HG03442 (cell line): Measurements from ENCODE around the gene BACE1-AS.

Experiments used
- ATAC-seq: cut with Tn5 transposase; IDR thresholded peaks from one replicate; pipeline ENCODE4 v1.9.1; 2021; ENCODE audit warnings: mild to moderate bottlenecking, moderate library complexity; ENCODE audit not compliant: unreplicated experiment

BACE1-AS gene

GRCh38 chr11:117289795-117290194 lies 1.4 kb upstream of the BACE1-AS start:
- ATAC-seq: no peak

- no peak for ATAC-seq
Measured at GRCh38 chr11:117292616-117293015, 1.5 kb downstream of the BACE1-AS start.

GRCh38 chr11:117295438-117296137 lies 4.4 kb downstream of the BACE1-AS start:
- no peak for ATAC-seq

DNA sequence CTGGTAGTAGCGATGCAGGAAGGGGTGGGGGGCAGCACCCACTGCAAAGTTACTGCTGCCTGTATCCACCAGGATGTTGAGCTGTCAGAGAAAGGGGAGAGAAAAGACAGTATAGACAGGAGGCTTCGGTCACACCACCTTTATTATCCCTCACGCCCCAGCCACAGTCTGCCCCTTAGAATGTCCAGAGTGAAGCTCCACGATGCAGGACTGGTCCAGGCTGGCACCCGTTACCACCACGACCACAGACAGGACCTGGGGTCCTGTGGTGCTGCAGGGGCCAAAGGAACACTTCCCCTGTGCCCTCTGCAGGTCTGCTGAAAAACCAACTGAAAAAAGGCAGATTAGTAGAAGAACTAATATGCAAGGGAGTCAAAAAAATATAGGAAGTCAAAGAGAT lies 5.7 kb downstream of the BACE1-AS start:
- ATAC-seq: no peak

GRCh38 chr11:117298195-117298594 lies 7.0 kb downstream of the BACE1-AS start:
- ATAC-seq: no peak

DNA sequence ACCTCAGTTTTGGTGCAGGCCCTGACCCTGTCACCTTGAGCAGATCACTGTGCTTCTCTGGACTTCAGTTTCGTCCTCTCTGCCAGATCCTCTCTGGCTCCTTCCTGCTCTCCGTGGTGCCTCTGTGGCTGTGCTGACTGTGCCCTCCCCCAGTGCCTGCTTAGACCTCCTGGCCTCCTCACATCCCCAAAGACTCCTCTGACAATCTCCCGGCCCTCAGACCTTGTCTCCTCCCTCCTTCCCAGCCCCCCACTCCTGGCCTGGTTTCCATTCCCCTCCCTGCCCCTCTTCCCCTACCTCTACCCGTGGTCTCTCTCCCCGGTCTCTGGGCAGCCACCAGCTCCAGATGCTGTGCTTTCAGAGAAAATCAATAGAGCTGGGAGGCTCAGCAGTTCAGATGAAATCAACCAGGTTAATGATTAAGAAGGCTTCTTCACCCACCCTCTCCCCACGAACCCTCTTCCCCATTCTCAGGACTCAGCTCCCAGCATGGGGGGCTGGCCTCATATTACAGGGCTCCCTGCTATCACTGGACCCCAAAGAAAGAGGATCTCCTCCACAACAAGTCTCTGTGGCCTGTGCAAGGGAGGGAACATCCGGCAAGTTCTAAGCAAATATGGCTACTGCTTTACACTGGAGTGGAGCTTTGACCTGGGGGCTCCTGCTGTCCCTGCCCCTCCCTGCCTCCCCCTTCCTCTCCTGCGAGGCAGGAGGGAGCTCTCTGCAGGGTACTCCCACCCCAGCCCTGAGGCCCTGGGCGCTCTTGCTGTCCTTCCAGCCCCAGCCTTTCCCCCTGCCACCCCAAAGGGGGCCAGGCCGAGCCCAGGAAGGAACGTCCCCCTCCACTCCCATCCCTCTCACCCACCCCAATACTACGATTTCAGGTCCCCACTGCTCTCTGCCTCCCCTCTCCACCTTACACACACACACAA lies 8.5 kb downstream of the BACE1-AS start:
- ATAC-seq: no peak

GRCh38 chr11:117300283-117300663 lies 9.1 kb downstream of the BACE1-AS start:
- ATAC-seq: no peak

DNA sequence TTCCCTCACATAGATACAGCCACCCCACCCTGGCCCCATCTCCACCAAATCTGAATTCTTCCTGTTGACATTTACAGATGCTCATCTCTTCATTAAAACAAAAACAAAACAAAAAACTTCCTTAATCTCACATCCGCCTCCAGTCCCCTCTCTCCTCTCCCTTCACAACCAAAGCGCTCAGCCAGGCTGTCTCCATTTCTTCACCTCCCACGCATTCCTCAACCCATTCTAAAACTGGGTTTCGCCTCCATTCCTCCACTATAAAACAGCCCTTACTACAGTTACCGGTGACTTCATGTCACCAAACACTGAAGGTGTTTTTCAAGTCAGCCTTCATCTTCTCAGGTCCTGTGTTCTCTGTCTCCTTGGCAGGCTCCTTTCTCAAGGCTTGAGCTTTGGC lies 9.6 kb downstream of the BACE1-AS start:
- ATAC-seq: no peak

DNA sequence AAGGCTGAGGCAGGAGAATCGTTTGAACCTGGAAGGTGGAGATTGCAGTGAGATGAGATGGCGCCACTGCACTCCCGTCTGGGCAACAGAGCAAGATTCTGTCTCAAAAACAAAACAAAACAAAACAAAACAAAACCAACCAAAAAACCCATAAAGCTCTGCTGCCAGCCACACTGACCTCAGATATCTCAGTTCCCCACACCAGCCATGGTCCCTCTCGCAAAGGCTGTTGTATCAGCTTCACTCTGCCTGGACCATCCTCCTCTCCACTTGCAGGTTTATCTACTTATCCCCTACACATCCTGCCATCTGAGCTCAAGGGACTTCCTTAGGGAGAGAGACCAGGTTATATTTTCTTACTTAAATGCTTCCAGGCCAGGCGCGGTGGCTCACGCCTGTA lies 11.1 kb downstream of the BACE1-AS start:
- no peak for ATAC-seq

DNA sequence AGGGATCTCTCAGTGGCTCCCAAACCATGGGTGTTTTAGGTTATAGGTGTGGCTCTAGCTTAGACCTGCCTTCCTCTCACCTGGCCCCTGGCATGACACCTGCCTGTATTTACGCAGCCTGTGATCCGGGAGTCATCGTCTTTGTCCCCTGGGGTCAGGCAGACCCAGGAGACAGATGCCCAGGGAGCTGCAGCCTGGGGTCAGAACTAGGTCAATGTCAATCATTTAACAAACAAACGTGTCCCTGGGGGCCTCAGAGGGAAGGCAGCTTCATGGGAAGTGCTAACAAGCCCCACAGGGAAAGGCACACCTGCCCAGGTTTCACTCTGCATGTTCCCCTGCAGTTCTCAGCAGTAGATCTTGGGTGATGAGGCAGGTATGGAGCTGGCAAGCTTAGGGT lies 12.0 kb downstream of the BACE1-AS start:
- ATAC-seq: no peak

DNA sequence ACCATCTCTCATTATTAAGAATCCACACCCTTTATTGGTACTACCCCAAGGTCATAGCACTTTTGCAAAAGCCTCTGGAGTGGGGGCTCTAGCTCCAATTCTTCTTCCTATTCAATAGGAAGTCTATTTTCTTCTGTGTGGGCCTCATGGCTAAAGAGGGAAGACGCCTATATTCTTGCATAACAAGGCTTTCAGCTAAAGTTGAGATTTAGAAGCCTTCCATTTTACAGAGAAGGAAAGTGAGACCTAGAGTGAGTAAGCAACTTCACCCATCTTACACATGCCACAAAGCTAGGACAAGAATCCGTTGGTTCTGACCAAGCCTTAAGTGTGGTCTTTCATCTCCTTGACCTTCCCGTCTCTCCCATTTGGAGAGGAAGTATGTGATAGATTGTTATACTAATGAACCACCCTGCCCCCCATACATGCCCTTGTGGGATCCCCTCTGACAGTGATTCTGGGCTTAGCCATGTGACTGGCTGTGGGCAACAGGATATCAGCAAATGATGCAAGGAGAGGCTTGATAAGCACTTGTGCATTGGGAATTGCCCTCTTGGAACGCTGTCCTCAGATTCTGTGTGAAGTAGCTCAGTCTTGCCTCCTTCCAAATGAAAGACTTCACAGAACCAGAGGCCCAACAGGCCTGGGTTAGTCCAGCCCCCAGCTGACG lies 12.6 kb downstream of the BACE1-AS start:
- ATAC-seq: no peak

- no peak for ATAC-seq
Measured at GRCh38 chr11:117305145-117305544, 14.0 kb downstream of the BACE1-AS start.

- no peak for ATAC-seq
Measured at GRCh38 chr11:117309310-117309709, 18.2 kb downstream of the BACE1-AS start.

GRCh38 chr11:117313091-117313490 lies 21.9 kb downstream of the BACE1-AS start:
- ATAC-seq: no peak

GRCh38 chr11:117313828-117314768 lies 23.0 kb downstream of the BACE1-AS start:
- no peak for ATAC-seq

DNA sequence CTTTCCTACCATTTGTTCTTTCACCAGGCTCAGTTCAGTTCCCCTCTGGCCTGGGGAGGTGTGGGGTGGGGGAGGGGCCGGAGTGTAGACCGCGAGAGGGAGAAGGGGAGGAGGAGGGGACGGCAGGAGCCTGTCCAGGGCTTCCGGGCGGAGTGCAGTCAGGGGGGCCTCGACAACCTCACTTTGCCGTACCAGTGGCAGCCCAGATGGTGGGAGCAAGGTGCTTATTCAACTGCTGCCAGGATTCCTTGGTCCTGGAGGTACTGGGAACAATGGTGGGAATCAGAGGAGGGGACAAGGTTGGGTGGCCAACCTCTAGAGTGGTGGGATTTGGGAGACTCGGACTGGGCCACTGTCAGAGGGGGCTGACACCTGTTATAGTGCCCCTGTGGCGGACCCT lies 23.7 kb downstream of the BACE1-AS start:
- no peak for ATAC-seq

- no peak for ATAC-seq
Measured at GRCh38 chr11:117315285-117316196, 24.4 kb downstream of the BACE1-AS start.

- ATAC-seq: no peak
Measured at GRCh38 chr11:117316197-117316961, 25.2 kb downstream of the BACE1-AS start, which contains the start of gene BACE1. Gene BACE1 (minus strand): TSS chr11:117316256. CDS start chr11:117315795, 461 bp downstream.

DNA sequence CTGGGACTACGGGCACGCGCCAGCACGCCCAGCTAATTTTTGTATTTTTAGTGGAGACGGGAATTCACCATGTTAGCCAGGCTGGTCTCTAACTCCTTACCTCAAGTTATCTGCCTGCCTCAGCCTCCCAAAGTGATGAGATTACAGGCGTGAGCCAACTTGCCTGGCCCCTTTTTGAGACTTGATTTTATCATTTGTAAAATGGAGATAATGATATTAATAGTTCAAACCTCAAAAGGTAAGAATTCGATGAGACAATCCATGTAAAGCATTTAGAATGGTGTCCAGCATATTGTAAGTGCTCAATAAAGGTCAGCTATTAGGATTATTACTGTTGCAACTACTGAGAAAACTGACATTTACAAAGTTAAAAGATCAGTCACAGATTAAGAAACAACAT lies 27.6 kb downstream of the BACE1-AS start:
- ATAC-seq: no peak
